ENCODE measurements around the gene FAM240A. TPM values are rescaled to one million over a fixed set of nuclear protein-coding genes. Genes with fewer than 3 reads are reported as not detected.
"Not testable (repeated sequence)": the region's sequence is repeated elsewhere in the genome, so short reads cannot be mapped to it uniquely, and the experiment has no call there.

FAM240A gene
- total and polyA plus RNA-seq, 4 donors = not detected

- TF ChIP-seq SP1 (IDR thresholded peaks at IDR 0.05) = peak; percentile 77
- peak; percentile 59 for TF ChIP-seq FOXA2 (IDR thresholded peaks at IDR 0.05)
- peak; percentile 18 for TF ChIP-seq NR2F2 (IDR thresholded peaks at IDR 0.05)
- no peak for TF ChIP-seq HNF4G (IDR thresholded peaks at IDR 0.05)
- peak; percentile 48 for TF ChIP-seq MAX (IDR thresholded peaks at IDR 0.05)
- TF ChIP-seq RXRA (IDR thresholded peaks at IDR 0.05) = peak; percentile 95 to 97
- peak; percentile 75 for TF ChIP-seq YY1 (IDR thresholded peaks at IDR 0.05)
Measured at GRCh38 chr3:46585799-46586693, 26.3 kb upstream of the FAM240A start (continued).

- DNase-seq (ENCODE audit: low spot score) = no peak
- TF ChIP-seq TAF1 (conservative IDR thresholded peaks at IDR 0.05) = no peak
- TF ChIP-seq EGR1 (IDR thresholded peaks at IDR 0.05; ENCODE audit: low read depth in 2 of 2) = no peak
- no peak for TF ChIP-seq HNF4A (conservative IDR thresholded peaks at IDR 0.05)
- TF ChIP-seq JUND (IDR thresholded peaks at IDR 0.05) = no peak
- TF ChIP-seq NR2F2 (IDR thresholded peaks at IDR 0.05) = no peak
- TF ChIP-seq HNF4G (IDR thresholded peaks at IDR 0.05) = no peak
- TF ChIP-seq ZBTB33 (IDR thresholded peaks at IDR 0.05) = no peak
- TF ChIP-seq REST (IDR thresholded peaks at IDR 0.05) = no peak
- no peak for TF ChIP-seq RAD21 (IDR thresholded peaks at IDR 0.05)
- no peak for TF ChIP-seq MAX (IDR thresholded peaks at IDR 0.05)
- no peak for TF ChIP-seq CTCF (IDR thresholded peaks at IDR 0.05; ENCODE audit: low read depth, low read length, missing input control)
- no peak for TF ChIP-seq SP1 (IDR thresholded peaks at IDR 0.05)
- no peak for TF ChIP-seq YY1 (IDR thresholded peaks at IDR 0.05)
- TF ChIP-seq RXRA (IDR thresholded peaks at IDR 0.05) = no peak
- no peak for TF ChIP-seq ATF3 (IDR thresholded peaks at IDR 0.05)
- TF ChIP-seq GABPA (IDR thresholded peaks at IDR 0.05 in 1 of 2, conservative IDR thresholded peaks at IDR 0.05 in 1 of 2) = no peak
- TF ChIP-seq FOXA2 (IDR thresholded peaks at IDR 0.05) = no peak
- whole genome bisulfite sequencing = 91% methylated on average over 6 of the region's 6 CpGs
- Histone ChIP-seq H3K27ac (ENCODE audit: low read depth in 1 of 2, low read length in 2 of 2) (peak overlapping the region; percentile 76 to 90), H3K27me3 (ENCODE audit: control insufficient read depth in 4 of 4, insufficient read depth in 4 of 4, low read length in 3 of 4) (no peaks in the 10 kb centered on the region), H3K36me3 (ENCODE audit: control insufficient read depth in 4 of 4, insufficient read depth in 3 of 4, low read depth in 1 of 4, low read length in 3 of 4) (no peaks in the 10 kb centered on the region), H3K4me1 (ENCODE audit: control insufficient read depth in 4 of 4, insufficient read depth in 4 of 4, low read length in 3 of 4) (peaks cover 10 to 42% (median 31%) of the 10 kb centered on the region in 4 donors), H3K4me3 (ENCODE audit: low read depth in 1 of 3, low read length in 3 of 3) (no peak overlapping the region), H3K9me3 (ENCODE audit: control insufficient read depth in 4 of 4, low read length in 3 of 4) (no peaks in the 10 kb centered on the region), H3K9ac (ENCODE audit: low read depth in 1 of 2, low read length in 2 of 2) (no peak overlapping the region)
Measured at GRCh38 chr3:46586738-46587246, 25.5 kb upstream of the FAM240A start.

GRCh38 chr3:46587268-46587667, 25.1 kb upstream of the FAM240A start:
- DNase-seq (ENCODE audit: low spot score); H3K36me3 ChIP-seq (ENCODE audit: control insufficient read depth in 4 of 4, insufficient read depth in 3 of 4, low read depth in 1 of 4, low read length in 3 of 4); H3K27me3 ChIP-seq (ENCODE audit: control insufficient read depth in 4 of 4, insufficient read depth in 4 of 4, low read length in 3 of 4); H3K9me3 ChIP-seq (ENCODE audit: control insufficient read depth in 4 of 4, low read length in 3 of 4); H3K9ac ChIP-seq (ENCODE audit: low read depth in 1 of 2, low read length in 2 of 2); H3K4me3 ChIP-seq (ENCODE audit: low read depth in 1 of 3, low read length in 3 of 3); H3K27ac ChIP-seq (ENCODE audit: low read depth in 1 of 2, low read length in 2 of 2): not testable (repeated sequence)
- 90% methylated on average over 3 of the region's 3 CpGs for WGBS
- H3K4me1 ChIP-seq (ENCODE audit: control insufficient read depth in 4 of 4, insufficient read depth in 4 of 4, low read length in 3 of 4) = peaks cover 10 to 42% (median 31%) of the 10 kb centered on the region in 4 donors
